T-helper 1 cell treated with Interleukin-12 subunit alpha and Interleukin-12 subunit beta and Interleukin-4 antibody, amounts not matched to agents 30 μg/mL and 1 μg/mL, for 36 hours (primary cell): ENCODE data around the gene ATP6V0D1.
"Not testable (repeated sequence)": the region's sequence is repeated elsewhere in the genome, so short reads cannot be mapped to it uniquely, and the experiment has no call there.

Source experiments
- H3K27ac Mint-ChIP-seq: one replicate; pipeline ENCODE4 v1.8.0; 2021; ENCODE audit warnings: mild to moderate bottlenecking, mixed read lengths
- H3K27me3 Mint-ChIP-seq: one replicate; pipeline ENCODE4 v1.8.0; 2021; ENCODE audit warnings: low read depth, mixed read lengths
- H3K36me3 Mint-ChIP-seq: one replicate; pipeline ENCODE4 v1.8.0; 2021; ENCODE audit warnings: low read depth, mixed read lengths
- H3K4me1 Mint-ChIP-seq: one replicate; pipeline ENCODE4 v1.8.0; 2021; ENCODE audit warnings: low read depth, mixed read lengths
- H3K4me3 Mint-ChIP-seq: one replicate; pipeline ENCODE4 v1.8.0; 2021; ENCODE audit warnings: mild to moderate bottlenecking, moderate library complexity, mixed read lengths
- H3K9me3 Mint-ChIP-seq: one replicate; pipeline ENCODE4 v1.8.0; 2021; ENCODE audit warnings: mixed read lengths

Gene ATP6V0D1

DNA sequence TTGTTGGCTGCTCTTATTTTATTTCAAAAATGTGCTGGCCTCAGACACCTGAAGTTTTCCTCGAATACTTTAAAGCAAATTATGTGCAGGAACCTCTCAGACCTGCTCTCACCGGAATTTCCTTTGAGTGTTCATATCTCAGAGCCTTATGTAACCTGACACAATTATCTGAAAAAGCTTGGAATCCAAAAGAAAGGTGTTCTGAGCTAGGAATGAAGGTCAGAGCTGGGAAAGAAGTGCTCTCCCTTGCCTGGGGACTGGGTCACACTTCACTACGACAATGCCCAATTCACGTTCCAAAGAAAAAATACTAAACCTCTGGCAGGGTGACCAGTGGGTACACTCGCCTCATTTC is 56.7 kb downstream of the ATP6V0D1 start:
- no peaks in the 10 kb centered on the region for H3K36me3 Mint-ChIP-seq
- H3K27me3 Mint-ChIP-seq, result peaks cover 41% of the 10 kb centered on the region
- H3K4me3 Mint-ChIP-seq, result no peak overlapping the region
- peaks cover 2% of the 10 kb centered on the region for H3K4me1 Mint-ChIP-seq
- H3K9me3 Mint-ChIP-seq, result no peaks in the 10 kb centered on the region
- no peak overlapping the region for H3K27ac Mint-ChIP-seq

GRCh38 chr16:67423611-67424260 is 57.2 kb downstream of the ATP6V0D1 start:
- peaks cover 37% of the 10 kb centered on the region for H3K27me3 Mint-ChIP-seq
- H3K4me3 Mint-ChIP-seq, result no peak overlapping the region
- H3K9me3 Mint-ChIP-seq, result no peaks in the 10 kb centered on the region
- H3K4me1 Mint-ChIP-seq, result peaks cover 2% of the 10 kb centered on the region
- H3K36me3 Mint-ChIP-seq, result no peaks in the 10 kb centered on the region
- no peak overlapping the region for H3K27ac Mint-ChIP-seq

DNA sequence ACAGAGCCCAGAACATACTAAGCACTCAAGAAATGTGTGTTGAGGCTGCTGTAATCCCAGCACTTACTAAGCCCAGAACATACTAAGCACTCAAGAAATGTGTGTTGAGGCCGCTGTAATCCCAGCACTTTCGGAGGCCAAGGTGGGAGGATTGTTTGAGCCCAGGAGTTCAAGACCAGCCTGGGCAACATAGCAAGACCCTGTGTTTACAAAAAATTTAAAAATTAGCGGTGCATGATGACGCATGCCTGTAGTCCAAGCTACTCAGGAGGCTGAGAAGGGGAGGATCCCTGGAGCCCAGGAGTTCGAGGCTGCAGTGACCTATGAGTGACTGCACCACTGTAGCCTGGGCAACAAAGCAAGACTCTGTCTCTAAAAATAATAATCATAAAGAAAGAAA is 57.9 kb downstream of the ATP6V0D1 start:
- H3K27ac Mint-ChIP-seq, result no peak overlapping the region
- H3K36me3 Mint-ChIP-seq, result no peaks in the 10 kb centered on the region
- peaks cover 34% of the 10 kb centered on the region for H3K27me3 Mint-ChIP-seq
- no peaks in the 10 kb centered on the region for H3K9me3 Mint-ChIP-seq
- peaks cover 2% of the 10 kb centered on the region for H3K4me1 Mint-ChIP-seq
- no peak overlapping the region for H3K4me3 Mint-ChIP-seq

DNA sequence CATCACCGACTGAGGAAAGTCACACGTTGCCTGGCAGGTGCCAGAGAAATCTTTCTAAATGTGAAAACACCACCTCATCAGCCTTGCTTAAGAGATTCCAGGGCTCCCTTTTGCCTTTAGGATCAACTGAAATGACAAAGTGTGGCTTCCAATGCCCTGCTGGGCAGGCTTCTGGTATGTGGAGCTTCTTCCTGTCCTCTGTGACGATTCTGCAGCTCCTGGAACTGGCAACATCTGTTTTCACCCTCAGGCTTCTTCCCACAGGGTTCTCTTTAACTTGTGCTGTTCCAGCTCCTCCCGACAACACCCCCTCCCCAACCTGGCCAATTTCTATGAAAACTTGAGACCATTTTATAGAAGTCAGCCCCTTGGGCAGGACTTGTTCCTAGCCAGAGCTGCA is 59.9 kb downstream of the ATP6V0D1 start:
- H3K36me3 Mint-ChIP-seq, result no peaks in the 10 kb centered on the region
- H3K4me3 Mint-ChIP-seq, result no peak overlapping the region
- peaks cover 7% of the 10 kb centered on the region for H3K4me1 Mint-ChIP-seq
- H3K9me3 Mint-ChIP-seq, result no peaks in the 10 kb centered on the region
- H3K27ac Mint-ChIP-seq, result no peak overlapping the region
- peaks cover 35% of the 10 kb centered on the region for H3K27me3 Mint-ChIP-seq

GRCh38 chr16:67419931-67420330 is 61.0 kb downstream of the ATP6V0D1 start:
- peaks cover 34% of the 10 kb centered on the region for H3K27me3 Mint-ChIP-seq
- H3K36me3 Mint-ChIP-seq, result no peaks in the 10 kb centered on the region
- no peak overlapping the region for H3K27ac Mint-ChIP-seq
- H3K4me3 Mint-ChIP-seq, result no peak overlapping the region
- H3K9me3 Mint-ChIP-seq, result no peaks in the 10 kb centered on the region
- H3K4me1 Mint-ChIP-seq, result peaks cover 9% of the 10 kb centered on the region

DNA sequence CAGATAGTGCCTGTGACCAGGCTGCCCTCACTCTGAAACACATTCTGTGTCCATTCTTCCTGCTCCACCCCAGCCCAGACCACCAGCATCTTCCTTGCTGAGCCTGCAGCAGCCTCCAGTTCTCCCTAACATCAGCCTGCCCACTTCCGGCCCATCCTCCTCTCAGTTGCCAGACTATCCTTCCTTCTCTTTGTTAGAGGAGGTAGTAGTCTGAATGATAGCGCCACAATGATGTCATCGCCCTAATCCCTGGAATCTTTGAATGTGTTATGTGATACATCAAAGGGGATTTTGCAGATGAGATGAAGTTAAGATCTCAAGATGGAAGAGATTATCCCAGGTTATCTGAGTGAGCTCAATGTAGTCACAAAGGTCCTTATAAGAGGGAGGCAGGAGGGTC is 61.5 kb downstream of the ATP6V0D1 start:
- no peak overlapping the region for H3K4me3 Mint-ChIP-seq

GRCh38 chr16:67417333-67418061 is 63.5 kb downstream of the ATP6V0D1 start:
- peaks cover 42% of the 10 kb centered on the region for H3K27me3 Mint-ChIP-seq
- no peaks in the 10 kb centered on the region for H3K36me3 Mint-ChIP-seq
- H3K4me1 Mint-ChIP-seq, result peaks cover 11% of the 10 kb centered on the region
- H3K27ac Mint-ChIP-seq, result no peak overlapping the region
- peak overlapping the region; percentile 52 for H3K4me3 Mint-ChIP-seq
- H3K9me3 Mint-ChIP-seq, result no peaks in the 10 kb centered on the region

More for the DNA sequence above, 61.5 kb downstream of the ATP6V0D1 start:
- H3K27ac Mint-ChIP-seq, result no peak overlapping the region
- H3K4me1 Mint-ChIP-seq, result peaks cover 9% of the 10 kb centered on the region
- no peaks in the 10 kb centered on the region for H3K9me3 Mint-ChIP-seq
- peaks cover 36% of the 10 kb centered on the region for H3K27me3 Mint-ChIP-seq
- no peaks in the 10 kb centered on the region for H3K36me3 Mint-ChIP-seq

DNA sequence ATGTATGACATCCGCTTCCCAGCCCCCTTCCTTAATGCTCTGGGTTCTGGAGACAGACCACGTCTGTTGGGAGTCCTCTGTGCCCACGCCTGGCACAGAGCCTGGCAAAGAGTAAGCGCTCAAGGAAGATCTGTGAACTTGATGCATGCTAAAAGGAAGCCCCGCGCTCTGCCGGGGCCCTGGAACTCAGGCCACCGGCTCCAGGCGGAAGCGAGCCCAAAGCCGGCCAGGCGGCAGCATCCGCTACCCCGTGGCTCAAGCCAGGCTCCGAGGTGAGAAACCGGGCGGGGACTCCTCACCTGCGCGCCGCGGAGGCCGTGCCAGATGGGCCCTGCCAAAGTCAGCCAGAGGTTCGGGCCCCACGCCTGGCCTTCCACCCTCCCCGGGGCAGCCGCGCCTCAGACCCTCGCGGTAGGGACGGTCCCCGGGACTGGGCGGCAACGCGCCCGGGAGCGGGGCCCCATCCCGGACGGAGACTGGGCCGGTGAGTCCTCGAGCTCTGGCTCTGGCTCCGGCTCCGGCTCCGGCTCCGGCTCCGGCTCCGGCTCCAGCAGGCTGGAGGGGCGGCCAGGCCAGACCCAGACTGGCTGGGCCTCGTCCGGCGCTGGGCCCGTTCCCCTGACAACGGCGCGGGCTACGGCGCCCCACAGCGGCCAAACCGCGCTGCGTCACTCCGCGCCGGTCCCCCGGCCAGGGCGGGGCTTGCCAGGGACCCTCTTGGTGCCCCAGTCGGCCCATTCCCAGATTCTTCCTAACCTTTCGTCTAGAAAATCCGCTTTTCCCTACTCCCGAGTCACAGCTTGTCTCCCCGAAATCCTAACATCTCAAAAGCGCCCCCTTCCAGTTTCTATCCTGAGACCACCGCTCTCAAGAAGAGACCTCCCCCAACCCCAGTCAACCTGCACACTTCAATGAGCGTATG is 64.8 kb downstream of the ATP6V0D1 start, which contains the start of gene ZDHHC1:
TSS of gene ZDHHC1 (minus strand) at position 606 of the 922 bp plus-strand sequence. CDS start 8,702 bp downstream, outside the sequence.
- Mint-ChIP-seq H3K27ac (peak within 1 kb of the TSS; percentile 71), H3K4me1 (peaks cover 11% of the 10 kb centered on the region), H3K36me3 (no peaks in the 10 kb centered on the region), H3K9me3 (no peaks in the 10 kb centered on the region), H3K27me3 (peaks cover 46% of the 10 kb centered on the region), H3K4me3 (peak within 1 kb of the TSS; percentile 80)

- not testable (repeated sequence) for H3K9me3 Mint-ChIP-seq, H3K27ac Mint-ChIP-seq, H3K36me3 Mint-ChIP-seq
- peaks cover 11% of the 10 kb centered on the region for H3K4me1 Mint-ChIP-seq
- peak overlapping the region; percentile 29 for H3K4me3 Mint-ChIP-seq
- peaks cover 46% of the 10 kb centered on the region for H3K27me3 Mint-ChIP-seq
Observed at GRCh38 chr16:67415421-67415820, 65.5 kb downstream of the ATP6V0D1 start.

DNA sequence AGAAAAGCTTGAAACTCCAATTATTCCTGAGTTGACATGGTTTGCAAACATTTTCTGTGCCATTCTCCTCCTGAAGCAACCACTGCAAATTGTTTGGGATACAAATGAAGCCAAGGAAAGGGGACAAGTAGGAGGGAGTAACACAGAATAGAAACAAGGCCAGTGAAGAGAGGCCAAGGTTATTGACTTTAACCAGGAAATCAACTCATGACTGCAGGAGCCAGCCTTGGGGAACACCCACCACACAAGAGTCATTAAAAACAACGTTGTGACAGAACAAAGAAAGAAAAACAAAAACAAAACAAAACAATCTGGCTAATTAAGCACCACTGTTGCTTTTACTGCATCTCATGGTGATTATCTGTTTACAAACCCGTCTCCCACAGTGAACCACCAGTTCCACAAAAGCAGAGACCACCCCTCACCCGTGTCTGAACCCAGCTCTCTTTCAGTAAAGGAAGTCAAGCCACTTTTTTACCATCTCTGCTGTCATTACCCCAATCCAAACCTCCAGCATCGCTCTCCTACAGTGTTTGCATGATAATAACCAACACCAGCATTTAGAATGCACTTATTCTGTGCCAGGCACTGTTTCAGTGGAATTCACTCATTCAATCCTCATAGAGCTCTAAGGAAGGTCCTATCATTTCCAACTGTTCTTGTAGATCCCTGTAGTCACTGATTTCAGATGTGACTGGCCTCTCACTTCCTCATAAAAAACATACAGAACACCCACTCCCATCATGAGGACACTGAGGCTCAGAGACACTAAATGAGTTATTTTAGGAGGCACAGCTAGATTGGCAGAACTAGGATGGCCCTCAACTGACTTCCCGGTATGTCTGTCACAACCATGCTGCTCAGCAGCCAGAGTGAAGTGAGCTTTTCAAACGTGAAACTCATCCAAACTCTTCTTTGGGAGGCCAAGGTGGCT is 66.7 kb downstream of the ATP6V0D1 start:
- Mint-ChIP-seq H3K27ac (no peak overlapping the region), H3K36me3 (no peaks in the 10 kb centered on the region), H3K4me3 (no peak overlapping the region), H3K27me3 (peaks cover 40% of the 10 kb centered on the region), H3K9me3 (no peaks in the 10 kb centered on the region), H3K4me1 (peaks cover 9% of the 10 kb centered on the region)

DNA sequence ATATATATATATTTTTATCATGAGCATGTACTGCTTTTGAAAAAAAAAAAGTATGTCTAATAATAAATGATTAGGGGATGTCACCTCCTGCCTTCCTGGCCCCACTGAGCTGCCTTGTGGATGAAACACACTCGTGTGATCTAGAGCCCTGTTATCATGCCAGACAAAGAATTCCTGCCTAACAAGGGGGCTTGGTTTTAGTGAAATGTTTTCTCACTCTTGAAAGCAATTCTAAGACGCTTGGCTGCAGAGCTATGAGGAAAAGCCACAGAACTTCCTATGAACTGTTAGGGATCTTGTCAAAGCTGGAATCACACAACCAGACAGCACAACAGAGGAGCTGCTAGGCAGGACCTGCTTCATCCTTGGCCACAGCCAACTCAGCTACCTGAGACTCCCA is 68.7 kb downstream of the ATP6V0D1 start:
- no peak overlapping the region for H3K27ac Mint-ChIP-seq
- no peaks in the 10 kb centered on the region for H3K9me3 Mint-ChIP-seq
- peaks cover 29% of the 10 kb centered on the region for H3K27me3 Mint-ChIP-seq
- peaks cover 9% of the 10 kb centered on the region for H3K4me1 Mint-ChIP-seq
- no peaks in the 10 kb centered on the region for H3K36me3 Mint-ChIP-seq
- no peak overlapping the region for H3K4me3 Mint-ChIP-seq

- peaks cover 4% of the 10 kb centered on the region for H3K4me1 Mint-ChIP-seq
- H3K9me3 Mint-ChIP-seq, result no peaks in the 10 kb centered on the region
- H3K36me3 Mint-ChIP-seq, result no peaks in the 10 kb centered on the region
- no peak overlapping the region for H3K27ac Mint-ChIP-seq
- H3K4me3 Mint-ChIP-seq, result no peak overlapping the region
- peaks cover 22% of the 10 kb centered on the region for H3K27me3 Mint-ChIP-seq
Observed at GRCh38 chr16:67411339-67411738, 69.6 kb downstream of the ATP6V0D1 start.

DNA sequence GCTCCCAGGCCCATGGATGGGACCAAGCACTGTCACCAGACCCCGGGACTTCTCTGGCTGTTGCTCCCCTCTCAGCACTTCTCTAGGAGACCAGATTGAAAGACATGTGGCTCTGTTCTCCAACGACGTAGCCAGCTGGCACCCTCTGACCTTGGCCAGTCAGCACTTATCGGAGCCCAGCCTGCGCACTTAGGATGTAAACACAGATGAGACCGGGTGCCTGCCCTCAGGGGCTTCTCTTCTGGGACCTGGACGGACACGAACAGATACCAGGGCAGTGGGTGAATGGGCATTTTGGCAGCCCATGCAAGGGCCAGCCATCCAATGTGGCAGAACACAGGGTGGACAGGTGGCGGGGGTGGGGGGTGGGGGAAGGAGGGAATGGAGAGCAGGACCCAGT is 71.3 kb downstream of the ATP6V0D1 start:
- no peaks in the 10 kb centered on the region for H3K9me3 Mint-ChIP-seq
- no peak overlapping the region for H3K4me3 Mint-ChIP-seq
- H3K36me3 Mint-ChIP-seq, result no peaks in the 10 kb centered on the region
- peaks cover 1% of the 10 kb centered on the region for H3K4me1 Mint-ChIP-seq
- H3K27ac Mint-ChIP-seq, result no peak overlapping the region
- peaks cover 16% of the 10 kb centered on the region for H3K27me3 Mint-ChIP-seq
